IMR-90 (cell line): ENCODE results near the gene GRIN2B. TPM values are rescaled to one million over a fixed set of nuclear protein-coding genes. Genes with fewer than 3 reads are reported as not detected.

ENCODE experiments used
- ATAC-seq: fragments of 200-7000 bp; cut with Tn5 transposase; 2 replicates; pipeline ENCODE4 v1.9.1; 2020; ENCODE audit warnings: low read depth, mild to moderate bottlenecking, moderate library complexity
- BruUV-seq: library from RNA; stranded (reverse); fragments of 400-500 nt; replicated peaks from 2 replicates; lab custom pipeline; 2021; lab: Mats Ljungman, UMichigan
- CTCF ChIA-PET: fragments of 300-600 bp; formaldehyde crosslinking; extraction: SDS; loops from one replicate; lab custom pipeline; 2021; ENCODE audit warnings: antibody characterized with exemption; lab: Yijun Ruan, JAX
- POLR2A ChIA-PET: fragments of 300-600 bp; sonication (Branson Sonifier 250); formaldehyde crosslinking; loops from one replicate; lab custom pipeline; 2022; ENCODE audit warnings: antibody characterized with exemption; ENCODE audit not compliant: unreplicated experiment; lab: Charles Lee
- DNase-seq: peaks from one replicate; pipeline ENCODE4 v3.0.0; 2013
- H2AFZ ChIP-seq: replicated peaks from 2 replicates; pipeline ENCODE3; 2013; ENCODE audit warnings: low read length, mild to moderate bottlenecking; ENCODE audit not compliant: poor library complexity
- H2AK5ac ChIP-seq: 2 replicates; pipeline ENCODE4 v1.6.1; 2013; ENCODE audit warnings: low read depth, low read length, inconsistent platforms
- H2AK9ac ChIP-seq: replicated peaks from 2 replicates; pipeline ENCODE3; 2013; ENCODE audit warnings: mild to moderate bottlenecking, low read depth, low read length, moderate library complexity; ENCODE audit not compliant: poor library complexity
- H2BK120ac ChIP-seq: 2 replicates; pipeline ENCODE4 v1.6.1; 2013; ENCODE audit warnings: low read depth, low read length, inconsistent platforms
- H2BK15ac ChIP-seq: 3 replicates; pipeline ENCODE4 v1.6.1; 2013; ENCODE audit warnings: low read depth, low read length, inconsistent platforms
- H2BK20ac ChIP-seq: 2 replicates; pipeline ENCODE4 v1.6.1; 2013; ENCODE audit warnings: low read depth, mild to moderate bottlenecking, inconsistent platforms, low read length, moderate library complexity
- H2BK5ac ChIP-seq: 2 replicates; pipeline ENCODE4 v1.6.1; 2013; ENCODE audit warnings: mild to moderate bottlenecking, low read depth, low read length, inconsistent platforms; ENCODE audit not compliant: poor library complexity, severe bottlenecking
- H3K14ac ChIP-seq: replicated peaks from 2 replicates; pipeline ENCODE4 v1.6.1; 2013; ENCODE audit warnings: low read depth, low read length, inconsistent platforms
- H3K18ac ChIP-seq: 2 replicates; pipeline ENCODE4 v1.6.1; 2013; ENCODE audit warnings: low read depth, low read length, control low read depth
- H3K23ac ChIP-seq: 2 replicates; pipeline ENCODE4 v1.6.1; 2013; ENCODE audit warnings: low read depth, low read length, inconsistent platforms
- H3K27ac ChIP-seq: 2 replicates; pipeline ENCODE4 v1.5.1; 2013; ENCODE audit warnings: mild to moderate bottlenecking, control low read depth, low read length; ENCODE audit not compliant: insufficient read depth
- H3K27me3 ChIP-seq: 2 replicates; pipeline ENCODE4 v1.6.1; 2013; ENCODE audit warnings: low read length; ENCODE audit not compliant: control insufficient read depth, insufficient read depth
- H3K36me3 ChIP-seq: 2 replicates; pipeline ENCODE4 v1.6.1; 2013; ENCODE audit warnings: low read length, mixed read lengths; ENCODE audit not compliant: control insufficient read depth, insufficient read depth
- H3K4ac ChIP-seq: 2 replicates; pipeline ENCODE4 v1.6.1; 2013; ENCODE audit warnings: low read depth, low read length, inconsistent platforms
- H3K4me1 ChIP-seq: 2 replicates; pipeline ENCODE4 v1.6.1; 2013; ENCODE audit warnings: low read length, mixed read lengths; ENCODE audit not compliant: control insufficient read depth, insufficient read depth
- H3K4me2 ChIP-seq: 2 replicates; pipeline ENCODE4 v1.6.1; 2013; ENCODE audit warnings: low read depth, mild to moderate bottlenecking, control low read depth, low read length, moderate library complexity
- H3K4me3 ChIP-seq: 2 replicates; pipeline ENCODE4 v1.5.1; 2013; ENCODE audit warnings: low read depth, mild to moderate bottlenecking, control low read depth, low read length, moderate library complexity; ENCODE audit not compliant: insufficient read depth
- H3K56ac ChIP-seq: 2 replicates; pipeline ENCODE4 v1.6.1; 2013; ENCODE audit warnings: low read length, inconsistent platforms; ENCODE audit not compliant: insufficient read depth; ENCODE audit errors: extremely low read depth
- H3K79me1 ChIP-seq, 2 experiments: 2 replicates each; pipeline ENCODE4 v1.6.1; 2013; ENCODE audit warnings: low read length in 2 of 2, inconsistent platforms in 1 of 2, low read depth in 1 of 2
- H3K9ac ChIP-seq: 2 replicates; pipeline ENCODE4 v1.6.1; 2013; ENCODE audit warnings: low read depth, low read length, control low read depth
- H3K9me1 ChIP-seq: 2 replicates; pipeline ENCODE4 v1.6.1; 2013; ENCODE audit warnings: low read length, inconsistent platforms; ENCODE audit not compliant: insufficient read depth
- H3K9me3 ChIP-seq: 2 replicates; pipeline ENCODE4 v1.6.1; 2013; ENCODE audit warnings: low read length; ENCODE audit not compliant: control insufficient read depth, insufficient read depth
- H4K20me1 ChIP-seq: 2 replicates; pipeline ENCODE4 v1.6.1; 2013; ENCODE audit warnings: low read length, inconsistent platforms; ENCODE audit not compliant: insufficient read depth
- H4K5ac ChIP-seq: 2 replicates; pipeline ENCODE4 v1.6.1; 2013; ENCODE audit warnings: mild to moderate bottlenecking, low read depth, low read length, control low read depth
- H4K8ac ChIP-seq, 2 experiments: 2 replicates each; pipeline ENCODE4 v1.6.1; 2013; ENCODE audit warnings: low read depth in 2 of 2, low read length in 2 of 2, control low read depth in 1 of 2, inconsistent platforms in 1 of 2
- H4K91ac ChIP-seq: 2 replicates; pipeline ENCODE4 v1.6.1; 2013; ENCODE audit warnings: low read depth, low read length, inconsistent platforms; ENCODE audit not compliant: insufficient read depth
- BHLHE40 ChIP-seq: fragments of 150-350 bp; IDR thresholded peaks from 2 replicates; pipeline ENCODE4 v1.6.1; 2016; ENCODE audit warnings: mild to moderate bottlenecking, low read depth, low read length
- CEBPB ChIP-seq: IDR thresholded peaks from 2 replicates; pipeline ENCODE4 v1.6.1; 2012; ENCODE audit warnings: low read depth, low read length, improper control_type of control experiment
- CHD1 ChIP-seq: IDR thresholded peaks from 2 replicates; pipeline ENCODE4 v1.6.1; 2012; ENCODE audit warnings: low read depth, low read length, improper control_type of control experiment
- CTCF ChIP-seq: conservative IDR thresholded peaks from 2 replicates; pipeline ENCODE4 v1.5.1; 2012; ENCODE audit warnings: mild to moderate bottlenecking, low read depth, low read length, improper control_type of control experiment
- ELK1 ChIP-seq: fragments of 150-350 bp; IDR thresholded peaks from 2 replicates; pipeline ENCODE4 v1.6.1; 2016; ENCODE audit warnings: low read depth, mild to moderate bottlenecking, low read length, moderate library complexity, borderline replicate concordance
- FOS ChIP-seq: fragments of 150-350 bp; IDR thresholded peaks from 2 replicates; pipeline ENCODE4 v1.6.1; 2016; ENCODE audit warnings: low read depth, low read length
- MAFK ChIP-seq: IDR thresholded peaks from 2 replicates; pipeline ENCODE4 v1.6.1; 2012; ENCODE audit warnings: low read depth, low read length, improper control_type of control experiment
- MAZ ChIP-seq: IDR thresholded peaks from 2 replicates; pipeline ENCODE4 v1.6.1; 2012; ENCODE audit warnings: low read depth, mild to moderate bottlenecking, low read length, improper control_type of control experiment, moderate library complexity, borderline replicate concordance
- MXI1 ChIP-seq: IDR thresholded peaks from 2 replicates; pipeline ENCODE4 v1.6.1; 2012; ENCODE audit warnings: low read depth, mild to moderate bottlenecking, low read length, moderate library complexity, borderline replicate concordance
- NFE2L2 ChIP-seq: fragments of 150-350 bp; IDR thresholded peaks from 2 replicates; pipeline ENCODE4 v1.6.1; 2016; ENCODE audit warnings: low read depth, mild to moderate bottlenecking, low read length
- POLR2A ChIP-seq: IDR thresholded peaks from 2 replicates; pipeline ENCODE4 v1.6.1; 2012; ENCODE audit warnings: mild to moderate bottlenecking, low read depth, low read length
- RAD21 ChIP-seq: IDR thresholded peaks from 2 replicates; pipeline ENCODE4 v1.6.1; 2012; ENCODE audit warnings: low read length, improper control_type of control experiment
- RCOR1 ChIP-seq: IDR thresholded peaks from 2 replicates; pipeline ENCODE4 v1.6.1; 2012; ENCODE audit warnings: mild to moderate bottlenecking, low read length, improper control_type of control experiment; ENCODE audit not compliant: insufficient replicate concordance
- RFX5 ChIP-seq: IDR thresholded peaks from 2 replicates; pipeline ENCODE4 v1.8.0; 2012; ENCODE audit warnings: low read depth, mild to moderate bottlenecking, low read length, moderate library complexity
- SMC3 ChIP-seq: fragments of 150-350 bp; IDR thresholded peaks from 2 replicates; pipeline ENCODE4 v1.6.1; 2016; ENCODE audit warnings: low read depth, mild to moderate bottlenecking, antibody characterized with exemption, low read length, moderate library complexity
- USF2 ChIP-seq: fragments of 150-350 bp; IDR thresholded peaks from 2 replicates; pipeline ENCODE4 v1.6.1; 2017; ENCODE audit warnings: mild to moderate bottlenecking, antibody characterized with exemption, low read length, low read depth
- WGBS, 2 experiments: methylation state at CpG; one replicate each; pipeline versions ENCODE4 v1.1.5 to v1.1.7; 2013; ENCODE audit warnings: missing lambda C conversion rate in 2 of 2; ENCODE audit not compliant: insufficient read length in 1 of 2; ENCODE audit errors: extremely low coverage in 2 of 2; 5-methylcytosine and 5-hydroxymethylcytosine counted together
- dilution Hi-C: fragments of 300-500 bp; cut with HindIII; formaldehyde crosslinking; loops from one replicate; pipeline ENCODE4 v1.14.3; 2018; ENCODE audit warnings: low sequenced_read_pairs; ENCODE audit not compliant: unreplicated experiment
- in situ Hi-C: fragments of 300-500 bp; cut with MboI; formaldehyde crosslinking; loops from 3 replicates; pipeline ENCODE4 v1.14.3; 2019; ENCODE audit warnings: low sequenced_read_pairs, inconsistent platforms, mixed read lengths
- intact Hi-C: fragments of 100-400 bp; cut with micrococcal nuclease; formaldehyde crosslinking; loops from 2 replicates; pipeline ENCODE4 v1.10.0; 2022
- polyA plus RNA-seq, 3 experiments: library from polyadenylated mRNA; depleted of rRNA; stranded (reverse); fragments of >200 nt; gene quantifications; 2 replicates each; pipeline ENCODE4 v1.2.3, GENCODE V29; 2012; ENCODE audit warnings: low replicate concordance in 1 of 3
- total RNA-seq: library from RNA; depleted of rRNA; stranded (reverse); fragments of >200 nt; gene quantifications from 2 replicates; pipeline ENCODE4 v1.2.3, GENCODE V29; 2012

GRIN2B gene
- total and polyA plus RNA-seq, 2 of the 4 experiments (the other 2 are of a cell fraction) = under 0.01 TPM; not detected in 1

GRCh38 chr12:13940335-13940865 lies 41.0 kb downstream of the GRIN2B start:
- dilution Hi-C loops (no loop called here), intact Hi-C loops (no loop called here), in situ Hi-C loops (no loop called here)
- H3K9ac ChIP-seq = no peak overlapping the region
- H4K91ac ChIP-seq = no peak overlapping the region
- no peak overlapping the region for H3K27ac ChIP-seq
- no peak overlapping the region for H2AFZ ChIP-seq
- no peak overlapping the region for H4K8ac ChIP-seq
- H3K4me2 ChIP-seq = no peak overlapping the region
- no peak overlapping the region for H2BK120ac ChIP-seq
- H4K20me1 ChIP-seq = no peaks in the 10 kb centered on the region
- H3K9me1 ChIP-seq = no peaks in the 10 kb centered on the region
- H3K23ac ChIP-seq = no peak overlapping the region
- H3K36me3 ChIP-seq = no peaks in the 10 kb centered on the region
- H2BK5ac ChIP-seq = no peak overlapping the region
- ATAC-seq = no peak
- no peak overlapping the region for H2AK5ac ChIP-seq
- H4K5ac ChIP-seq = no peak overlapping the region
- H3K4ac ChIP-seq = no peak overlapping the region
- no peaks in the 10 kb centered on the region for H3K27me3 ChIP-seq
- no peak for DNase-seq
- no peak overlapping the region for H3K18ac ChIP-seq
- CTCF ChIA-PET = interaction anchor here (0.6 to 0.7 kb wide), 2 partner anchors 42 to 402 kb away, joined by 3 read pairs; no protein-coding TSS in a partner anchor
- H3K14ac ChIP-seq = no peak overlapping the region
- no peak overlapping the region for H3K4me3 ChIP-seq
- no CpG with 5 or more reads among the region's 7 CpGs for WGBS, 2 experiments
- POLR2A ChIA-PET = no interaction called here
- H3K79me1 ChIP-seq = no peaks in the 10 kb centered on the region
- no peak overlapping the region for H2BK20ac ChIP-seq
- no peaks in the 10 kb centered on the region for H3K4me1 ChIP-seq
- H3K9me3 ChIP-seq = peaks cover 2% of the 10 kb centered on the region; the same call in 1 of the 2 replicates
- no peak overlapping the region for H2BK15ac ChIP-seq
- TF ChIP-seq CHD1 (no peak), MAFK (no peak), MXI1 (no peak), MAZ (no peak), USF2 (no peak), ELK1 (no peak), BHLHE40 (no peak), CEBPB (no peak), SMC3 (no peak), FOS (no peak), RFX5 (no peak), NFE2L2 (no peak), CTCF (no peak), RAD21 (no peak), POLR2A (no peak), RCOR1 (no peak)
- no TSS peak for BruUV-seq
- no peak overlapping the region for H2AK9ac ChIP-seq
- no peak overlapping the region for H3K56ac ChIP-seq
